A549 (cell line): ENCODE measurements around the gene CENPF. TPM values are rescaled to one million over a fixed set of nuclear protein-coding genes. Genes with fewer than 3 reads are reported as not detected.

ENCODE experiments used
- ATAC-seq, 2 experiments: fragments of 200-7000 bp in 1 of 2; fragments of >200 bp in 1 of 2; cut with Nextera tagmentation in 1 of 2; cut with Tn5 transposase in 1 of 2; 3 replicates each; pipeline versions ENCODE4 v1.8.0 to v1.9.1; 2018 to 2020; ENCODE audit warnings: mild to moderate bottlenecking in 1 of 2, moderate library complexity in 1 of 2
- CTCF ChIA-PET: fragments of 300-600 bp; sonication (Branson Sonifier 250); formaldehyde crosslinking; extraction: SDS; loops from one replicate; lab custom pipeline; 2021; ENCODE audit warnings: antibody characterized with exemption, inconsistent platforms; lab: Yijun Ruan, JAX
- POLR2A ChIA-PET: fragments of 350-600 bp; formaldehyde crosslinking; extraction: SDS; loops from one replicate; lab custom pipeline; 2021; ENCODE audit warnings: antibody characterized with exemption, inconsistent platforms; lab: Yijun Ruan, JAX
- DNase-seq, 2 experiments: peaks; one replicate each; pipeline versions ENCODE4 v3.0.0 to v3.0.0-alpha.2; 2011 to 2016; ENCODE audit warnings: low read depth in 1 of 2, low spot score in 1 of 2
- FAIRE-seq: peaks from 2 replicates; lab custom pipeline; 2011; peaks lifted over from hg19 to GRCh38; lab: Jason Lieb, UNC
- H3K27ac ChIP-seq, 2 experiments: fragments of >200 bp; sonication (Bioruptor Twin); formaldehyde crosslinking; 3 replicates each; pipeline ENCODE4 v1.5.1; 2016 to 2017
- H3K4me1 ChIP-seq: fragments of >200 bp; sonication (Bioruptor Twin); formaldehyde crosslinking; 3 replicates; pipeline ENCODE4 v1.6.1; 2016
- H3K4me2 ChIP-seq: fragments of >200 bp; sonication (Bioruptor Twin); formaldehyde crosslinking; 3 replicates; pipeline ENCODE4 v1.6.1; 2016
- H3K4me3 ChIP-seq: fragments of >200 bp; sonication (Bioruptor Twin); formaldehyde crosslinking; 3 replicates; pipeline ENCODE4 v1.5.1; 2016
- H3K9me3 ChIP-seq: fragments of >200 bp; sonication (Bioruptor Twin); formaldehyde crosslinking; 3 replicates; pipeline ENCODE4 v1.6.1; 2016
- BCL3 ChIP-seq: fragments of >200 bp; sonication (Bioruptor Twin); formaldehyde crosslinking; IDR thresholded peaks from 3 replicates; pipeline ENCODE4 v1.6.1; 2016
- EHF ChIP-seq: fragments of 250-450 bp; sonication (Bioruptor Pico); IDR thresholded peaks from 2 replicates; pipeline ENCODE4 v1.5.0; 2020; ENCODE audit warnings: mild to moderate bottlenecking
- FOSB ChIP-seq: fragments of 250-450 bp; sonication (Bioruptor Pico); IDR thresholded peaks from 2 replicates; pipeline ENCODE4 v1.5.0; 2020; ENCODE audit warnings: mild to moderate bottlenecking, moderate library complexity
- GATA3 ChIP-seq: IDR thresholded peaks from 2 replicates; pipeline ENCODE4 v1.6.1; 2012; ENCODE audit warnings: borderline replicate concordance
- HDAC2 ChIP-seq: fragments of 200-600 bp; sonication (generic); IDR thresholded peaks from 2 replicates; pipeline ENCODE4 v1.6.1; 2016
- HOXB13 ChIP-seq: fragments of 250-450 bp; sonication (Bioruptor Pico); IDR thresholded peaks from 2 replicates; pipeline ENCODE4 v1.5.0; 2020; ENCODE audit warnings: low read depth, mild to moderate bottlenecking, moderate library complexity
- HOXB5 ChIP-seq: fragments of 250-450 bp; sonication (Bioruptor Pico); IDR thresholded peaks from 2 replicates; pipeline ENCODE4 v1.5.0; 2020; ENCODE audit warnings: mild to moderate bottlenecking, moderate library complexity
- JUNB ChIP-seq: fragments of >200 bp; sonication (Bioruptor Twin); formaldehyde crosslinking; IDR thresholded peaks from 2 replicates; pipeline ENCODE4 v1.6.1; 2016
- NFE2L2 ChIP-seq: fragments of 150-350 bp; conservative IDR thresholded peaks from 2 replicates; pipeline ENCODE4 v1.6.1; 2014; ENCODE audit warnings: low read length
- PHF8 ChIP-seq: fragments of 200-600 bp; sonication (generic); IDR thresholded peaks from 2 replicates; pipeline ENCODE4 v1.6.1; 2016; ENCODE audit warnings: low read depth, mild to moderate bottlenecking, antibody characterized with exemption, moderate library complexity, borderline replicate concordance
- RAD21 ChIP-seq, 2 experiments: fragments of >200 bp in 1 of 2; sonication (Bioruptor Twin) in 1 of 2; formaldehyde crosslinking in 1 of 2; IDR thresholded peaks in 1 of 2; conservative IDR thresholded peaks in 1 of 2; 2 replicates in 1 of 2; 3 replicates in 1 of 2; pipeline ENCODE4 v1.6.1; 2012 to 2018; ENCODE audit warnings: inconsistent platforms in 1 of 2
- RARB ChIP-seq: fragments of 250-450 bp; sonication (Bioruptor Pico); IDR thresholded peaks from 2 replicates; pipeline ENCODE4 v1.8.0; 2021; ENCODE audit warnings: mild to moderate bottlenecking, moderate library complexity
- RFX5 ChIP-seq: fragments of 450-650 bp; IDR thresholded peaks from 2 replicates; pipeline ENCODE4 v1.7.1; 2014; ENCODE audit warnings: antibody characterized with exemption, mild to moderate bottlenecking, moderate library complexity
- RNF2 ChIP-seq: fragments of 200-600 bp; sonication (generic); IDR thresholded peaks from 2 replicates; pipeline ENCODE4 v1.6.1; 2016; ENCODE audit warnings: low read depth, mild to moderate bottlenecking, antibody characterized with exemption, moderate library complexity, borderline replicate concordance
- SMC3 ChIP-seq: fragments of >200 bp; sonication (Bioruptor Twin); formaldehyde crosslinking; IDR thresholded peaks from 3 replicates; pipeline ENCODE4 v1.6.1; 2018; ENCODE audit warnings: inconsistent platforms
- SREBF2 ChIP-seq: fragments of 450-650 bp; IDR thresholded peaks from 2 replicates; pipeline ENCODE4 v1.6.1; 2014; ENCODE audit warnings: mild to moderate bottlenecking, moderate library complexity
- ZNF302 ChIP-seq: fragments of 250-450 bp; sonication (Bioruptor Pico); IDR thresholded peaks from 2 replicates; pipeline ENCODE4 v1.9.0; 2021; ENCODE audit warnings: inconsistent platforms, mild to moderate bottlenecking, moderate library complexity
- ZSCAN20 ChIP-seq: fragments of 250-450 bp; sonication (Bioruptor Pico); IDR thresholded peaks from 2 replicates; pipeline ENCODE4 v1.8.0; 2022; ENCODE audit warnings: mild to moderate bottlenecking, moderate library complexity
- WGBS: methylation state at CpG from one replicate; pipeline ENCODE4 v1.1.6; 2017; ENCODE audit errors: missing lambda C conversion rate; 5-methylcytosine and 5-hydroxymethylcytosine counted together
- polyA plus RNA-seq, 4 experiments: library from polyadenylated mRNA; depleted of rRNA in 3 of 4; stranded (reverse); fragments of >200 nt; fragmentation: RNase III in 1 of 4; extraction: RNeasy Plus Mini Kit Qiagen cat#74134 plus additional on column Dnase treatment in 1 of 4; gene quantifications; 2 replicates in 3 of 4; 3 replicates in 1 of 4; pipeline ENCODE4 v1.2.3, GENCODE V29; 2011 to 2017
- TF ChIP-seq, protein P1 (sequence below): fragments of >200 bp; sonication (Bioruptor Twin); formaldehyde crosslinking; IDR thresholded peaks from 2 replicates; pipeline ENCODE4 v1.6.1; 2016
- TF ChIP-seq, protein P2 (sequence below): fragments of 250-450 bp; sonication (Bioruptor Pico); IDR thresholded peaks from 2 replicates; pipeline ENCODE4 v1.5.0; 2021; ENCODE audit warnings: mild to moderate bottlenecking, moderate library complexity, borderline replicate concordance

The CENPF gene
- polyA plus RNA-seq, 2 of the 4 experiments (the other 2 are of a cell fraction), result 53.0 to 70.6 TPM

DNA sequence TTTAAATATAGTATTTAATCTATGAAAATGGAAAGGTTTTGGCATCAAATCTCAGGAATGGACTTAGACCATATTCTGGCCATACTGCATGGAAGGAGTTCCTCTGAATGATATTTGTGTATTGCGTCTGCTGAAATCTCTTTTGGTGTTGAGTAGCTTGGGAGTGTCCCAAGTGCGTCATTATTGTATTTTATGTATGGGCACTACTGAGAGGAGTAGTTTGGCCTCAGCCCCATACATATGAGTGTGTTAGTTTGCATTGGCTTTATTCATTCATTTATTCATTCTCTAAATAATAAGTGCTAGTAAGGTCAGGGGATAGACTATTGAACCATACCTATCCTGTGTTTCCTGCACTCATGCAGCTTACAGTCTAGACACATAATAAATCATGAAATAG is 46.6 kb downstream of the CENPF start:
- TF ChIP-seq HDAC2, result no peak
- TF ChIP-seq RAD21 (conservative IDR thresholded peaks at IDR 0.05 in 1 of 2, IDR thresholded peaks at IDR 0.05 in 1 of 2), result no peak
- TF ChIP-seq ZSCAN20 (CRISPR knock-in tag), result no peak
- no peak for TF ChIP-seq RARB (CRISPR knock-in tag)
- TF ChIP-seq, protein P1, sequence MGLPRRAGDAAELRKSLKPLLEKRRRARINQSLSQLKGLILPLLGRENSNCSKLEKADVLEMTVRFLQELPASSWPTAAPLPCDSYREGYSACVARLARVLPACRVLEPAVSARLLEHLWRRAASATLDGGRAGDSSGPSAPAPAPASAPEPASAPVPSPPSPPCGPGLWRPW, result no peak
- no peak for TF ChIP-seq SREBF2
- no peak for TF ChIP-seq BCL3
- TF ChIP-seq PHF8, result no peak
- TF ChIP-seq, protein P2, sequence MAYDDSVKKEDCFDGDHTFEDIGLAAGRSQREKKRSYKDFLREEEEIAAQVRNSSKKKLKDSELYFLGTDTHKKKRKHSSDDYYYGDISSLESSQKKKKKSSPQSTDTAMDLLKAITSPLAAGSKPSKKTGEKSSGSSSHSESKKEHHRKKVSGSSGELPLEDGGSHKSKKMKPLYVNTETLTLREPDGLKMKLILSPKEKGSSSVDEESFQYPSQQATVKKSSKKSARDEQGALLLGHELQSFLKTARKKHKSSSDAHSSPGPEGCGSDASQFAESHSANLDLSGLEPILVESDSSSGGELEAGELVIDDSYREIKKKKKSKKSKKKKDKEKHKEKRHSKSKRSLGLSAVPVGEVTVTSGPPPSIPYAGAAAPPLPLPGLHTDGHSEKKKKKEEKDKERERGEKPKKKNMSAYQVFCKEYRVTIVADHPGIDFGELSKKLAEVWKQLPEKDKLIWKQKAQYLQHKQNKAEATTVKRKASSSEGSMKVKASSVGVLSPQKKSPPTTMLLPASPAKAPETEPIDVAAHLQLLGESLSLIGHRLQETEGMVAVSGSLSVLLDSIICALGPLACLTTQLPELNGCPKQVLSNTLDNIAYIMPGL (CRISPR knock-in tag), result no peak
- TF ChIP-seq RNF2, result no peak
- TF ChIP-seq HOXB5 (CRISPR knock-in tag), result no peak
- no peak for TF ChIP-seq GATA3
- no peak for TF ChIP-seq ZNF302 (CRISPR knock-in tag)
- no peak for TF ChIP-seq FOSB (CRISPR knock-in tag)
- no peak for TF ChIP-seq SMC3
- TF ChIP-seq HOXB13 (CRISPR knock-in tag), result no peak
- TF ChIP-seq EHF (CRISPR knock-in tag), result no peak
- TF ChIP-seq JUNB, result no peak
- Histone ChIP-seq H3K27ac (no peak overlapping the region), H3K4me3 (no peak overlapping the region), H3K9me3 (no peaks in the 10 kb centered on the region), H3K4me1 (no peaks in the 10 kb centered on the region), H3K4me2 (no peak overlapping the region)
- no peak for DNase-seq
- ATAC-seq, result no peak
- 93% methylated on average over 2 of the region's 2 CpGs for WGBS
- FAIRE-seq, result no peak
- ChIA-PET CTCF (interaction anchor here (1.0 to 6.8 kb wide), 3 partner anchors 11 to 876 kb away, joined by 3 to 44 read pairs (median 19); no protein-coding TSS in a partner anchor), POLR2A (interaction anchor here (0.5 kb wide), 1 partner anchor 427 kb away, joined by 3 read pairs; no protein-coding TSS in a partner anchor)

DNA sequence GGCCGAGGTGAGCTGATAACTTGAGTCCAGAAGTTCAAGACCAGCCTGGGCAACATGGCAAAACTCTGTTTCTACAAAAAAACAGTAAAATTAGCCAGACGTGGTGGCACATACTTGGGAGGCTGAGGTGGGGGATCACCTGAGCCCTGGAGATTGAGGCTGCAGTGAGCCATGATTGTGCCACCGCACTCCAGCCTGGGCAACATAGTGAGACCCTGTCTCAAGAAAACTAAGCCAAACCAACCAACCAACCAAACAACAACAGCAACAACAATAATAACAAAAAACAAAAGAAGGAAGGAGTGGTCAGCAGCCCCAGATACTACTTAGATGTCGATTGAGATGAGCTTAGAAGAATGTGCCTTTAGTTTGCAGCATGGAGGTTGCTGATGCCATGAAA is 47.7 kb downstream of the CENPF start:
- 90% methylated on average over 4 of the region's 4 CpGs for WGBS
- FAIRE-seq (no peak), ATAC-seq (no peak), DNase-seq (no peak)
- H3K27ac ChIP-seq, result no peak overlapping the region
- no peaks in the 10 kb centered on the region for H3K9me3 ChIP-seq
- H3K4me2 ChIP-seq, result no peak overlapping the region
- no peak overlapping the region for H3K4me3 ChIP-seq
- CTCF ChIA-PET, result interaction anchor here (3.9 to 6.8 kb wide), 2 partner anchors 9 to 14 kb away, joined by 19 to 44 read pairs; no protein-coding TSS in a partner anchor
- no peaks in the 10 kb centered on the region for H3K4me1 ChIP-seq
- TF ChIP-seq RFX5 (no peak), JUNB (no peak), NFE2L2 (no peak), HDAC2 (no peak)
- TF ChIP-seq, protein P2 (CRISPR knock-in tag), result no peak
- POLR2A ChIA-PET, result no interaction called here
